DND-41 (cell line): ENCODE results near the gene PLG.

Experiments
- EZH2 ChIP-seq: IDR thresholded peaks from 3 replicates; pipeline ENCODE4 v1.6.1; 2012; ENCODE audit warnings: borderline replicate concordance, low read depth, mild to moderate bottlenecking, moderate library complexity, low read length, inconsistent platforms; ENCODE audit not compliant: severe bottlenecking
- TF ChIP-seq, protein P1 (sequence below): IDR thresholded peaks from 2 replicates; pipeline ENCODE4 v1.5.1; 2012; ENCODE audit warnings: borderline replicate concordance, low read length, moderate library complexity, mild to moderate bottlenecking; ENCODE audit not compliant: poor library complexity, severe bottlenecking; ENCODE audit errors: extremely low read depth

GRCh38 chr6:160781298-160781697 is 79.3 kb downstream of the PLG start:
- TF ChIP-seq, protein P1, sequence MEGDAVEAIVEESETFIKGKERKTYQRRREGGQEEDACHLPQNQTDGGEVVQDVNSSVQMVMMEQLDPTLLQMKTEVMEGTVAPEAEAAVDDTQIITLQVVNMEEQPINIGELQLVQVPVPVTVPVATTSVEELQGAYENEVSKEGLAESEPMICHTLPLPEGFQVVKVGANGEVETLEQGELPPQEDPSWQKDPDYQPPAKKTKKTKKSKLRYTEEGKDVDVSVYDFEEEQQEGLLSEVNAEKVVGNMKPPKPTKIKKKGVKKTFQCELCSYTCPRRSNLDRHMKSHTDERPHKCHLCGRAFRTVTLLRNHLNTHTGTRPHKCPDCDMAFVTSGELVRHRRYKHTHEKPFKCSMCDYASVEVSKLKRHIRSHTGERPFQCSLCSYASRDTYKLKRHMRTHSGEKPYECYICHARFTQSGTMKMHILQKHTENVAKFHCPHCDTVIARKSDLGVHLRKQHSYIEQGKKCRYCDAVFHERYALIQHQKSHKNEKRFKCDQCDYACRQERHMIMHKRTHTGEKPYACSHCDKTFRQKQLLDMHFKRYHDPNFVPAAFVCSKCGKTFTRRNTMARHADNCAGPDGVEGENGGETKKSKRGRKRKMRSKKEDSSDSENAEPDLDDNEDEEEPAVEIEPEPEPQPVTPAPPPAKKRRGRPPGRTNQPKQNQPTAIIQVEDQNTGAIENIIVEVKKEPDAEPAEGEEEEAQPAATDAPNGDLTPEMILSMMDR: no peak
- no peak for TF ChIP-seq EZH2
